ENCODE results near the gene CLDN9.

Gene CLDN9

GRCh38 chr16:2980227-2981176 is 32.2 kb upstream of the CLDN9 start, which contains the start of gene PKMYT1 (continued):
- TF ChIP-seq HIC1 (tag by site-specific recombination; IDR thresholded peaks at IDR 0.05) (peak; percentile 8; the same call in 1 of the 2 replicates), ZNF449 (tag by site-specific recombination; IDR thresholded peaks at IDR 0.05) (no peak), ZNF510 (tag by site-specific recombination; IDR thresholded peaks at IDR 0.05; ENCODE audit: insufficient replicate concordance) (no peak), ZNF324 (tag by site-specific recombination; IDR thresholded peaks at IDR 0.05) (0 out of 2 replicates have a peak, but pooled peaks have one; percentile 36), ZNF362 (tag by site-specific recombination; IDR thresholded peaks at IDR 0.05) (peak; percentile 62), ZNF692 (tag by site-specific recombination; IDR thresholded peaks at IDR 0.05) (0 out of 2 replicates have a peak, but pooled peaks have one; percentile 37), ZNF202 (tag by site-specific recombination; IDR thresholded peaks at IDR 0.05; ENCODE audit: borderline replicate concordance) (no peak), ZEB2 (tag by site-specific recombination; IDR thresholded peaks at IDR 0.05) (0 out of 2 replicates have a peak, but pooled peaks have one; percentile 32), ZNF624 (tag by site-specific recombination; IDR thresholded peaks at IDR 0.05) (no peak), ZNF664 (tag by site-specific recombination; IDR thresholded peaks at IDR 0.05) (no peak), ZNF398 (tag by site-specific recombination; IDR thresholded peaks at IDR 0.05) (no peak), ZBTB8A (tag by site-specific recombination; IDR thresholded peaks at IDR 0.05) (peak; percentile 93), ZNF792 (tag by site-specific recombination; IDR thresholded peaks at IDR 0.05) (no peak), ZNF529 (tag by site-specific recombination; IDR thresholded peaks at IDR 0.05; ENCODE audit: insufficient replicate concordance) (no peak), KLF1 (tag by site-specific recombination; IDR thresholded peaks at IDR 0.05) (peak; percentile 85), ZNF561 (tag by site-specific recombination; IDR thresholded peaks at IDR 0.05; ENCODE audit: borderline replicate concordance) (peak; percentile 47; the same call in 1 of the 2 replicates), KLF16 (tag by site-specific recombination; IDR thresholded peaks at IDR 0.05) (peak; percentile 60; the same call in 1 of the 2 replicates), ZFP69B (tag by site-specific recombination; IDR thresholded peaks at IDR 0.05) (no peak), KLF10 (tag by site-specific recombination; IDR thresholded peaks at IDR 0.05) (no peak; the same call in 1 of the 2 replicates), ZNF585B (tag by site-specific recombination; IDR thresholded peaks at IDR 0.05) (no peak), ZNF302 (tag by site-specific recombination; IDR thresholded peaks at IDR 0.05; ENCODE audit: low read depth) (no peak), ZSCAN23 (tag by site-specific recombination; IDR thresholded peaks at IDR 0.05) (no peak), GLI2 (tag by site-specific recombination; IDR thresholded peaks at IDR 0.05; ENCODE audit: borderline replicate concordance, low read depth) (no peak), ZNF16 (tag by site-specific recombination; IDR thresholded peaks at IDR 0.05; ENCODE audit: low read depth) (no peak), ZNF501 (tag by site-specific recombination; IDR thresholded peaks at IDR 0.05) (peak; percentile 76; the same call in 1 of the 2 replicates), ZNF335 (tag by site-specific recombination; conservative IDR thresholded peaks at IDR 0.05) (peak; percentile 94), MEIS1 (CRISPR knock-in tag; IDR thresholded peaks at IDR 0.05; ENCODE audit: borderline replicate concordance) (no peak)
- TF ChIP-seq, protein P1, sequence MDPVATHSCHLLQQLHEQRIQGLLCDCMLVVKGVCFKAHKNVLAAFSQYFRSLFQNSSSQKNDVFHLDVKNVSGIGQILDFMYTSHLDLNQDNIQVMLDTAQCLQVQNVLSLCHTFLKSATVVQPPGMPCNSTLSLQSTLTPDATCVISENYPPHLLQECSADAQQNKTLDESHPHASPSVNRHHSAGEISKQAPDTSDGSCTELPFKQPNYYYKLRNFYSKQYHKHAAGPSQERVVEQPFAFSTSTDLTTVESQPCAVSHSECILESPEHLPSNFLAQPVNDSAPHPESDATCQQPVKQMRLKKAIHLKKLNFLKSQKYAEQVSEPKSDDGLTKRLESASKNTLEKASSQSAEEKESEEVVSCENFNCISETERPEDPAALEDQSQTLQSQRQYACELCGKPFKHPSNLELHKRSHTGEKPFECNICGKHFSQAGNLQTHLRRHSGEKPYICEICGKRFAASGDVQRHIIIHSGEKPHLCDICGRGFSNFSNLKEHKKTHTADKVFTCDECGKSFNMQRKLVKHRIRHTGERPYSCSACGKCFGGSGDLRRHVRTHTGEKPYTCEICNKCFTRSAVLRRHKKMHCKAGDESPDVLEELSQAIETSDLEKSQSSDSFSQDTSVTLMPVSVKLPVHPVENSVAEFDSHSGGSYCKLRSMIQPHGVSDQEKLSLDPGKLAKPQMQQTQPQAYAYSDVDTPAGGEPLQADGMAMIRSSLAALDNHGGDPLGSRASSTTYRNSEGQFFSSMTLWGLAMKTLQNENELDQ (tag by site-specific recombination; IDR thresholded peaks at IDR 0.05; ENCODE audit: low read depth) = no peak

All from HEK293 (cell line).